ENCODE results near the gene TRAPPC4.
"Not testable (repeated sequence)": the region's sequence is repeated elsewhere in the genome, so short reads cannot be mapped to it uniquely, and the experiment has no call there.

TRAPPC4 gene

GRCh38 chr11:119052163-119052814, 33.7 kb downstream of the TRAPPC4 start:
- TF ChIP-seq HDGF (IDR thresholded peaks at IDR 0.05; ENCODE audit: borderline replicate concordance) = no peak
- TF ChIP-seq NFRKB (IDR thresholded peaks at IDR 0.05) = no peak
- TF ChIP-seq L3MBTL2 (conservative IDR thresholded peaks at IDR 0.05) = no peak
- no peak for TF ChIP-seq FOXM1 (IDR thresholded peaks at IDR 0.05; ENCODE audit: borderline replicate concordance)
- no peak for TF ChIP-seq PKNOX1 (IDR thresholded peaks at IDR 0.05)
- CTCF ChIA-PET = no interaction called here
- no peak for DNase-seq (ENCODE audit: extremely low spot score)
- POLR2A ChIA-PET = no interaction called here

- DNase-seq (ENCODE audit: extremely low spot score) = no peak
- no peak for TF ChIP-seq SP1 (IDR thresholded peaks at IDR 0.05)
- TF ChIP-seq HDGF (IDR thresholded peaks at IDR 0.05; ENCODE audit: borderline replicate concordance) = no peak
- TF ChIP-seq NFRKB (IDR thresholded peaks at IDR 0.05) = no peak
- TF ChIP-seq TARDBP (IDR thresholded peaks at IDR 0.05) = no peak
- TF ChIP-seq LEF1 (IDR thresholded peaks at IDR 0.05; ENCODE audit: borderline replicate concordance) = no peak
- TF ChIP-seq FOXM1 (IDR thresholded peaks at IDR 0.05; ENCODE audit: borderline replicate concordance) = no peak
- no peak for TF ChIP-seq L3MBTL2 (conservative IDR thresholded peaks at IDR 0.05)
- TF ChIP-seq CTBP1 (IDR thresholded peaks at IDR 0.05; ENCODE audit: borderline replicate concordance) = no peak
- no peak for TF ChIP-seq ZNF384 (IDR thresholded peaks at IDR 0.05)
- no peak for TF ChIP-seq ARNT (IDR thresholded peaks at IDR 0.05)
- TF ChIP-seq FOXK2 (IDR thresholded peaks at IDR 0.05) = no peak
- no peak for TF ChIP-seq ELF4 (IDR thresholded peaks at IDR 0.05)
- no peak for TF ChIP-seq PKNOX1 (IDR thresholded peaks at IDR 0.05)
- TF ChIP-seq BHLHE40 (IDR thresholded peaks at IDR 0.05; ENCODE audit: borderline replicate concordance) = no peak
- no peak for TF ChIP-seq SUZ12 (IDR thresholded peaks at IDR 0.05)
- TF ChIP-seq FOXA1 (IDR thresholded peaks at IDR 0.05) = no peak
- POLR2A ChIA-PET = interaction anchor here (2.7 kb wide), 1 partner anchor 41 kb away, joined by 17 read pairs; a partner anchor contains a TSS
- CTCF ChIA-PET = no interaction called here
Measured at GRCh38 chr11:119054418-119054817, 35.9 kb downstream of the TRAPPC4 start.

- POLR2A ChIA-PET = interaction anchor here (0.6 to 2.9 kb wide), 15 partner anchors 8 to 265 kb away, joined by 3 to 28 read pairs (median 5); partner anchors contain the start of genes C2CD2L, CENATAC, DDX6 and HMBS
- no peak for DNase-seq (ENCODE audit: extremely low spot score)
- no peak for TF ChIP-seq L3MBTL2 (conservative IDR thresholded peaks at IDR 0.05)
- no peak for TF ChIP-seq CTBP1 (IDR thresholded peaks at IDR 0.05; ENCODE audit: borderline replicate concordance)
- TF ChIP-seq LEF1 (IDR thresholded peaks at IDR 0.05; ENCODE audit: borderline replicate concordance) = no peak
- no peak for TF ChIP-seq NFRKB (IDR thresholded peaks at IDR 0.05)
- TF ChIP-seq FOXA1 (IDR thresholded peaks at IDR 0.05) = no peak
- no peak for TF ChIP-seq PKNOX1 (IDR thresholded peaks at IDR 0.05)
- TF ChIP-seq SP1 (IDR thresholded peaks at IDR 0.05) = no peak
- no peak for TF ChIP-seq ARNT (IDR thresholded peaks at IDR 0.05)
- no peak for TF ChIP-seq FOXM1 (IDR thresholded peaks at IDR 0.05; ENCODE audit: borderline replicate concordance)
- TF ChIP-seq BHLHE40 (IDR thresholded peaks at IDR 0.05; ENCODE audit: borderline replicate concordance) = no peak
- TF ChIP-seq FOXK2 (IDR thresholded peaks at IDR 0.05) = no peak
- no peak for TF ChIP-seq ZNF384 (IDR thresholded peaks at IDR 0.05)
- TF ChIP-seq TARDBP (IDR thresholded peaks at IDR 0.05) = no peak
- TF ChIP-seq ELF4 (IDR thresholded peaks at IDR 0.05) = no peak
- no peak for TF ChIP-seq SUZ12 (IDR thresholded peaks at IDR 0.05)
- CTCF ChIA-PET = interaction anchor here (0.8 to 1.3 kb wide), 3 partner anchors 9 to 118 kb away, joined by 4 to 7 read pairs (median 4); partner anchors contain the start of gene VPS11
Measured at GRCh38 chr11:119055901-119056300, 37.3 kb downstream of the TRAPPC4 start.

GRCh38 chr11:119056421-119056999, 37.9 kb downstream of the TRAPPC4 start:
- ChIA-PET CTCF (interaction anchor here (1.3 kb wide), 2 partner anchors 9 to 11 kb away, joined by 4 read pairs; partner anchors contain the start of gene VPS11), POLR2A (interaction anchor here (0.6 to 2.9 kb wide), 16 partner anchors 9 to 265 kb away, joined by 3 to 28 read pairs (median 4); partner anchors contain the start of genes C2CD2L, CENATAC, DDX6 and DPAGT1)
- TF ChIP-seq ELF4 (IDR thresholded peaks at IDR 0.05) (no peak), ZNF384 (IDR thresholded peaks at IDR 0.05) (no peak), ARNT (IDR thresholded peaks at IDR 0.05) (no peak), HDGF (IDR thresholded peaks at IDR 0.05; ENCODE audit: borderline replicate concordance) (no peak), TARDBP (IDR thresholded peaks at IDR 0.05) (no peak), CTBP1 (IDR thresholded peaks at IDR 0.05; ENCODE audit: borderline replicate concordance) (no peak), SUZ12 (IDR thresholded peaks at IDR 0.05) (no peak), L3MBTL2 (conservative IDR thresholded peaks at IDR 0.05) (no peak), FOXM1 (IDR thresholded peaks at IDR 0.05; ENCODE audit: borderline replicate concordance) (no peak), FOXK2 (IDR thresholded peaks at IDR 0.05) (no peak), NFRKB (IDR thresholded peaks at IDR 0.05) (no peak)
- peak; percentile 33 for DNase-seq (ENCODE audit: extremely low spot score)

GRCh38 chr11:119057000-119057769, 38.6 kb downstream of the TRAPPC4 start, which contains the start of gene HYOU1:
Gene HYOU1 (minus strand): TSS chr11:119057205. CDS start chr11:119056160, 1,045 bp downstream.
- POLR2A ChIA-PET = interaction anchor here (1.0 to 2.9 kb wide), 12 partner anchors 9 to 67 kb away, joined by 3 to 28 read pairs (median 6); partner anchors contain the start of genes C2CD2L, CENATAC, DPAGT1 and HMBS
- peak; percentile 58 for TF ChIP-seq L3MBTL2 (conservative IDR thresholded peaks at IDR 0.05)
- no peak for TF ChIP-seq CTBP1 (IDR thresholded peaks at IDR 0.05; ENCODE audit: borderline replicate concordance)
- DNase-seq (ENCODE audit: extremely low spot score) = peak; percentile 96
- CTCF ChIA-PET = interaction anchor here (1.3 kb wide), 2 partner anchors 8 to 11 kb away, joined by 4 read pairs; partner anchors contain the start of gene VPS11

- DNase-seq (ENCODE audit: extremely low spot score); CTCF ChIA-PET; POLR2A ChIA-PET: not testable (repeated sequence)
Measured at GRCh38 chr11:119059128-119059527, 40.6 kb downstream of the TRAPPC4 start.
